Measurements from ENCODE around the gene GPR45. TPM values are rescaled to one million over a fixed set of nuclear protein-coding genes. Genes with fewer than 3 reads are reported as not detected.

GPR45 gene
- total RNA-seq, 4 donors from 2014 or later: not detected

DNA sequence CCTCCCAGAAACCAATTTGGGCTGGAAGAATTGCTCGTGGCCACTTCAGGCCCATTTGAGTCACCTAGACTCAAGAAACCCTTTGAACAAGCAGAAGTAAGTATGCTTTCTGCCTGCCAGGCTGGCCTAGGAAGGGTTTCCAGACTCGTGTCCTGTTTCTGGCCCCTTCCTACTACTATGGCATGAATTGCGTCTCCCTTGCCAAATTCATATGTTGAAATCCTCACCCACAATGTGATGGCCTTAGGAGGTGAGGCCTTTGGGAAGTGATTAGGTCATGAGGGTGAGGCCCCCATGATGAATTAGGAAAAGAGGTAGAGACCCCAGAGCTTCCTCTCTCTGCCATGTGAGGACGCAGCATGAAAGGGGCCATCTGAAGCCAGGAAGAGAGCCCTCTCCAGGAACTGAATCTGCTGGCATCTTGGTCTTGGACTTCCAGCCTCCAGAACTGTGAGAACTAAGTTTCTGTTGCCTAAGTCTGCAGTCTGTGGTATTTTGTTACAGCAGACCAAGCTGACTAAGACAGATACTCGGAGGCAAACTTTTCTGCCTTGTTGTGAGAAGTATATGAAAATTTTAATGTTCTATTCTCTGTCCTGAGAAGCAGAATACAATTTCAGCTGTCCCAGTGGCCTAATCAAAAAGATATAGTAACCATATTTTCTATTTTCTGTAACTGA lies 13.1 kb downstream of the GPR45 start:
- H3K4me3 ChIP-seq: no peak overlapping the region
- no peaks in the 10 kb centered on the region for H3K9me3 ChIP-seq
- no peak for TF ChIP-seq POLR2A (IDR thresholded peaks at IDR 0.05)
- TF ChIP-seq, protein P1, sequence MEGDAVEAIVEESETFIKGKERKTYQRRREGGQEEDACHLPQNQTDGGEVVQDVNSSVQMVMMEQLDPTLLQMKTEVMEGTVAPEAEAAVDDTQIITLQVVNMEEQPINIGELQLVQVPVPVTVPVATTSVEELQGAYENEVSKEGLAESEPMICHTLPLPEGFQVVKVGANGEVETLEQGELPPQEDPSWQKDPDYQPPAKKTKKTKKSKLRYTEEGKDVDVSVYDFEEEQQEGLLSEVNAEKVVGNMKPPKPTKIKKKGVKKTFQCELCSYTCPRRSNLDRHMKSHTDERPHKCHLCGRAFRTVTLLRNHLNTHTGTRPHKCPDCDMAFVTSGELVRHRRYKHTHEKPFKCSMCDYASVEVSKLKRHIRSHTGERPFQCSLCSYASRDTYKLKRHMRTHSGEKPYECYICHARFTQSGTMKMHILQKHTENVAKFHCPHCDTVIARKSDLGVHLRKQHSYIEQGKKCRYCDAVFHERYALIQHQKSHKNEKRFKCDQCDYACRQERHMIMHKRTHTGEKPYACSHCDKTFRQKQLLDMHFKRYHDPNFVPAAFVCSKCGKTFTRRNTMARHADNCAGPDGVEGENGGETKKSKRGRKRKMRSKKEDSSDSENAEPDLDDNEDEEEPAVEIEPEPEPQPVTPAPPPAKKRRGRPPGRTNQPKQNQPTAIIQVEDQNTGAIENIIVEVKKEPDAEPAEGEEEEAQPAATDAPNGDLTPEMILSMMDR (IDR thresholded peaks at IDR 0.05): no peak
- no peak overlapping the region for H3K27ac ChIP-seq
- intact Hi-C loops (cut with DNase I; ENCODE audit: low total_unique reads): no loop called here
- H3K27me3 ChIP-seq: no peaks in the 10 kb centered on the region
- DNase-seq: no peak
- H3K36me3 ChIP-seq: no peaks in the 10 kb centered on the region
- H3K4me1 ChIP-seq: no peaks in the 10 kb centered on the region

DNA sequence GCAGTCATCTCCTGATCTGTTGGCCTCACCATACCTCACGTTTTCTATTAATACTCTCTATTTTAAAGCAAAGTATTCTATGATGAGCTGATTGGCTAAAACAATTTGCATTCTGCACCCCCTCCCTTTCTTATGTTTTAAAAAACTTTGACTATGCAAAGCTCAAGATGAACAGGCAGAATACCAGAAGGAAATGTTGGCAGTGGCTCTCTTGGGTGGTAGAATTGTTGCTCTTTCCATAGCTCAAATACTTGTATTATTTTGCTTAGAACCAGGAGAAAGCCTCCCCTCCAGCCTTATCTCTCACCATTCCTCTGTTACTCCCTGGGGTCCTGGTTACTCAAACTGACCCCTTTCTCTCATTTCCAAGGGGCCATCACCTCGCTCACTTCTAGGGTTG lies 14.4 kb downstream of the GPR45 start:
- Histone ChIP-seq H3K36me3 (no peaks in the 10 kb centered on the region), H3K27me3 (no peaks in the 10 kb centered on the region), H3K4me1 (no peaks in the 10 kb centered on the region), H3K4me3 (no peak overlapping the region), H3K27ac (no peak overlapping the region), H3K9me3 (no peaks in the 10 kb centered on the region)
- TF ChIP-seq, protein P1 (IDR thresholded peaks at IDR 0.05): no peak
- TF ChIP-seq POLR2A (IDR thresholded peaks at IDR 0.05): no peak
- no peak for DNase-seq
- intact Hi-C loops (cut with DNase I; ENCODE audit: low total_unique reads): no loop called here

DNA sequence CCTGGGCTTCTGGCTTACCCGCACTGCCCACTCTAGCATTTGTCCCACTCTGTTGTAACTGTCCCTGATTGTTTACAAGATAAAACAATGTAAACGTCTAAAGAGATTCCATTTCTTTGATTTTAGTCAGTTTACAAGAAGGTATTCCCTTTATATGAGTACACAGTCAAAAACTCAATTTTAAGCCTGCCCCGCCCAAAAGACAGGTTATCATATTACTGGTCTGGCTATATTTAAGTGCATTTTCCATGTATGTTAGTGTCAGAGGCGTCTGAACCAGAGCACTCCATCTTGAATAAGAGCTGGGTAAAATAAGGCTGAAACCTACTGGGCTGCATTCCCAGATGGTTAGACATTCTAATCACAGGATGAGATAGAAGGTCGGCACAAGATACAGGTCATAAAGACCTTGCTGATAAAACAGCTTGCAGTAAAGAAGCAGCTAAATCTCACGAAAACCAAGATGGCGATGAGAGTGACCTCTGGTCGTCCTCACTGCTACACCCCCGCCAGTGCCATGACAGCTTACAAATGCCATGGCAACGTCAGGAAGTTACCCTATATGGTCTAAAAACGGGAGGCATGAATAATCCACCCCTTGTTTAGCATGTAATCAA lies 15.0 kb downstream of the GPR45 start:
- TF ChIP-seq, protein P1 (IDR thresholded peaks at IDR 0.05): no peak
- no peak for TF ChIP-seq POLR2A (IDR thresholded peaks at IDR 0.05)

DNA sequence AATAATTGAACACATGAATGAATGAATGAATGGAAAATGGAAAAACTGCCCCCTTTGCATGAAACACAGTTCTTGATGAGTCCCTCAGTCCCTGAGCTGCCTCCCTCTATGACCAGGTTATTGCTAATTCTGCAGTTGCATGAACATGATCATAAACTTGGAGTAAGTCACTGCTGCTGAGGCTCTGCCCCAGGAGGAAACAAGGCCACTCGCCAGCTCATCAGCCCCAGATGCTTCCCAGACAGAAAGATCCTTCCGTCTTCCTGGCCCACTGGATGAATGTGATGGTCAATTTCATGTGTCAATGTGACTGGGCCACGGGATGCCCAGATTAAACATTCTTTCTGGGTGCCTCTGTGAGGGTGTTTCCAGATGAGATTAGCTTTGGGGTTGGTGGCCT lies 16.4 kb downstream of the GPR45 start:
- H3K9me3 ChIP-seq: no peaks in the 10 kb centered on the region
- no peak overlapping the region for H3K4me3 ChIP-seq
- H3K27me3 ChIP-seq: no peaks in the 10 kb centered on the region
- intact Hi-C loops (cut with DNase I; ENCODE audit: low total_unique reads): no loop called here
- no peaks in the 10 kb centered on the region for H3K4me1 ChIP-seq
- DNase-seq: no peak
- TF ChIP-seq POLR2A (IDR thresholded peaks at IDR 0.05): no peak
- TF ChIP-seq, protein P1 (IDR thresholded peaks at IDR 0.05): no peak
- no peak overlapping the region for H3K27ac ChIP-seq
- H3K36me3 ChIP-seq: no peaks in the 10 kb centered on the region

More for the DNA sequence above, 15.0 kb downstream of the GPR45 start:
- intact Hi-C loops (cut with DNase I; ENCODE audit: low total_unique reads): no loop called here
- no peak for DNase-seq
- no peaks in the 10 kb centered on the region for H3K9me3 ChIP-seq
- no peak overlapping the region for H3K27ac ChIP-seq
- no peaks in the 10 kb centered on the region for H3K4me1 ChIP-seq
- no peaks in the 10 kb centered on the region for H3K27me3 ChIP-seq
- no peaks in the 10 kb centered on the region for H3K36me3 ChIP-seq
- H3K4me3 ChIP-seq: no peak overlapping the region

DNA sequence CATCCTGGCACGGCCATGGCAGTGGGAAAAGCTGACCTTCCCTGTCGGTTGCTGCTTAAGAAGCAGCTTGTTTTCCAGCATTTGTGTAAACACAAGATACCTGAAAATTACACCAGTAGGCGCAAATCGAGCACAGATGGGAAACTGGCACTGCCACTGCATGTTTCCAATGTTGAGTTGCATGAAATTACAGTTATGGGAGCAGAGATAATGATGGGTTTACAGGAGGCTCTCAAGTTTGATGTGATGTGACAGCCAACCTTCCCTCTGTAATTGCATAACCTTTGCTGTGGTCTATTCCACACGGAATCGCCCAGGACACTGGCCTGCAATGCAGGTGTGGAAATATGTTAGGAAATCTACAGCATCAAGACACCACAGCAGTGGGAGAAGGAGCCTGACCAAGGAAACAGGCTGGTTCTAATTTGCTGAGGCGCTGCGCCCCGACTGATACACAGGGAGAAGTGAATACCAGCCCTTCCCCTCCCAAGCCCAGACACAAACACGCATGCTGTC lies 17.4 kb downstream of the GPR45 start:
- no peak for DNase-seq
- intact Hi-C loops (cut with DNase I; ENCODE audit: low total_unique reads): no loop called here
- H3K9me3 ChIP-seq: no peaks in the 10 kb centered on the region
- no peak overlapping the region for H3K4me3 ChIP-seq
- no peak overlapping the region for H3K27ac ChIP-seq
- TF ChIP-seq POLR2A (IDR thresholded peaks at IDR 0.05): no peak
- TF ChIP-seq, protein P1 (IDR thresholded peaks at IDR 0.05): no peak
- H3K36me3 ChIP-seq: no peaks in the 10 kb centered on the region
- H3K4me1 ChIP-seq: no peaks in the 10 kb centered on the region
- no peaks in the 10 kb centered on the region for H3K27me3 ChIP-seq
